Transverse colon (tissue), 4 donors: ENCODE results near the gene MGME1. TPM values are rescaled to one million over a fixed set of nuclear protein-coding genes. Genes with fewer than 3 reads are reported as not detected.

Experiments used
- DNase-seq: peaks from one replicate; pipeline ENCODE4 v3.0.0-alpha.2; 2019
- H3K27ac ChIP-seq, 4 donors: fragments of 200-600 bp; sonication (generic); 2 replicates each; pipeline ENCODE4 v1.5.1; 2016 to 2018; ENCODE audit warnings: inconsistent platforms in 4 of 4
- H3K27me3 ChIP-seq: fragments of 200-600 bp; sonication (generic); 2 replicates; pipeline ENCODE4 v1.5.1; 2017; ENCODE audit warnings: inconsistent platforms
- H3K36me3 ChIP-seq, 4 donors: fragments of 200-600 bp; sonication (generic); 2 replicates each; pipeline ENCODE4 v1.5.1; 2017 to 2019; ENCODE audit warnings: inconsistent platforms in 4 of 4
- H3K4me1 ChIP-seq, 4 donors: fragments of 200-600 bp; sonication (generic); 2 replicates each; pipeline ENCODE4 v1.5.1; 2017 to 2020; ENCODE audit warnings: inconsistent platforms in 4 of 4
- H3K4me3 ChIP-seq, 4 donors: fragments of 200-600 bp; sonication (generic); 1 replicate in 1 of 4; 2 replicates in 3 of 4; pipeline versions ENCODE4 v1.5.1 to v1.6.1; 2017 to 2019; ENCODE audit warnings: inconsistent platforms in 4 of 4
- H3K9me3 ChIP-seq, 2 donors: fragments of 200-600 bp; sonication (generic); 2 replicates each; pipeline ENCODE4 v1.5.1; 2017 to 2019; ENCODE audit warnings: inconsistent platforms in 2 of 2
- CTCF ChIP-seq, 5 experiments: fragments of 200-600 bp in 3 of 5; fragments of 450-650 bp in 2 of 5; sonication (generic) in 3 of 5; IDR thresholded peaks; 1 replicate in 2 of 5; 2 replicates in 3 of 5; pipeline ENCODE4 v1.5.1; 2016 to 2017; ENCODE audit warnings: antibody characterized with exemption in 5 of 5, inconsistent platforms in 3 of 5, mild to moderate bottlenecking in 2 of 5, moderate library complexity in 1 of 5
- EP300 ChIP-seq: sonication (generic); formaldehyde crosslinking; IDR thresholded peaks from one replicate; pipeline ENCODE4 v1.6.1; 2017; ENCODE audit warnings: antibody characterized with exemption, low read depth
- POLR2A ChIP-seq: fragments of 450-650 bp; IDR thresholded peaks from one replicate; pipeline ENCODE4 v1.6.1; 2016; ENCODE audit warnings: antibody characterized with exemption, mild to moderate bottlenecking, moderate library complexity
- POLR2AphosphoS5 ChIP-seq, 3 donors: sonication (generic); formaldehyde crosslinking; IDR thresholded peaks; one replicate each; pipeline ENCODE4 v1.6.1; 2016; ENCODE audit warnings: antibody characterized with exemption in 3 of 3
- WGBS, 2 donors: methylation state at CpG; one replicate each; pipeline ENCODE4 v1.1.5; 2018; ENCODE audit warnings: low coverage in 1 of 2; 5-methylcytosine and 5-hydroxymethylcytosine counted together
- in situ Hi-C, 4 donors: fragments of 200-750 bp; cut with MboI; loops; one replicate each; pipeline versions ENCODE4 v1.15.0 to v1.15.1; 2017; ENCODE audit warnings: low sequenced_read_pairs in 3 of 4, low pct_ligation_motif_present in 1 of 4, low pct_unique_long_range_greater_than_20kb in 1 of 4
- intact Hi-C: fragments of 100-400 bp; cut with DNase I; formaldehyde crosslinking; loops from one replicate; pipeline ENCODE4 v1.15.1; 2023; ENCODE audit warnings: low total_unique reads
- total RNA-seq, 4 donors: library from RNA; depleted of rRNA; stranded (reverse); fragments of >200 nt; gene quantifications; one replicate each; pipeline ENCODE4 v1.1.0, GENCODE V29; 2016

MGME1 gene
- total RNA-seq, 4 donors from 2014 or later = 4.1 to 18.8 (median 14.3) TPM

- Histone ChIP-seq H3K36me3 (peaks cover 0 to 31% (median 10%) of the 10 kb centered on the region in 4 donors), H3K27ac (no peak overlapping the region), H3K27me3 (no peaks in the 10 kb centered on the region), H3K9me3 (no peaks in the 10 kb centered on the region), H3K4me1 (peaks cover 19 to 38% (median 26%) of the 10 kb centered on the region in 4 donors), H3K4me3 (no peak overlapping the region)
- intact Hi-C loops (no loop called here), in situ Hi-C loops (loop anchor here in 1 of 4 donors (25.0 kb wide), 2 partner anchors 278 to 428 kb away; no protein-coding TSS in a partner anchor)
- DNase-seq = no peak
- TF ChIP-seq CTCF (IDR thresholded peaks at IDR 0.05) (no peak), EP300 (no peak), POLR2A (no peak), POLR2AphosphoS5 (IDR thresholded peaks at IDR 0.05) (no peak)
- 33 to 57% methylated on average over 1 to 6 of the region's 6 CpGs for WGBS, 2 donors
These were observed 28.4 kb upstream of the MGME1 start for GRCh38 chr20:17940224-17940971.

GRCh38 chr20:17941087-17941825, 27.6 kb upstream of the MGME1 start:
- Histone ChIP-seq H3K27me3 (no peaks in the 10 kb centered on the region), H3K4me1 (peaks cover 16 to 36% (median 25%) of the 10 kb centered on the region in 4 donors), H3K27ac (no peak overlapping the region), H3K4me3 (no peak overlapping the region), H3K9me3 (no peaks in the 10 kb centered on the region), H3K36me3 (peaks cover 0 to 40% (median 14%) of the 10 kb centered on the region in 4 donors)
- TF ChIP-seq EP300 (no peak), POLR2AphosphoS5 (IDR thresholded peaks at IDR 0.05) (no peak), POLR2A (no peak), CTCF (IDR thresholded peaks at IDR 0.05) (no peak)
- no peak for DNase-seq
- in situ Hi-C loops (loop anchor here in 1 of 4 donors (25.0 kb wide), 2 partner anchors 279 to 429 kb away; no protein-coding TSS in a partner anchor), intact Hi-C loops (no loop called here)
- WGBS, 2 donors = 80 to 86% methylated on average over 1 to 10 of the region's 10 CpGs

- in situ Hi-C loops = loop anchor here in 1 of 4 donors (25.0 kb wide), 2 partner anchors 280 to 430 kb away; no protein-coding TSS in a partner anchor
- DNase-seq = no peak
- Histone ChIP-seq H3K4me3 (no peak overlapping the region), H3K9me3 (no peaks in the 10 kb centered on the region), H3K27ac (no peak overlapping the region), H3K4me1 (peaks cover 12 to 31% (median 19%) of the 10 kb centered on the region in 4 donors), H3K36me3 (peaks cover 0 to 45% (median 17%) of the 10 kb centered on the region in 4 donors), H3K27me3 (no peaks in the 10 kb centered on the region)
- no peak for TF ChIP-seq POLR2AphosphoS5 (IDR thresholded peaks at IDR 0.05)
- no peak for TF ChIP-seq EP300
- no peak for TF ChIP-seq POLR2A
- TF ChIP-seq CTCF (IDR thresholded peaks at IDR 0.05) = no peak
- intact Hi-C loops = no loop called here
- 68 to 80% methylated on average over 3 of the region's 3 CpGs for WGBS, 2 donors
These were observed 27.0 kb upstream of the MGME1 start for GRCh38 chr20:17941826-17942196.

GRCh38 chr20:17943343-17943742, 25.5 kb upstream of the MGME1 start:
- Histone ChIP-seq H3K9me3 (no peaks in the 10 kb centered on the region), H3K27me3 (no peaks in the 10 kb centered on the region), H3K36me3 (peaks cover 0 to 61% (median 24%) of the 10 kb centered on the region in 4 donors), H3K4me3 (no peak overlapping the region), H3K27ac (no peak overlapping the region), H3K4me1 (peaks cover 4 to 16% (median 10%) of the 10 kb centered on the region in 4 donors)
- WGBS, 2 donors = 45 to 55% methylated on average over 2 to 3 of the region's 3 CpGs
- DNase-seq = no peak
- in situ Hi-C loops (loop anchor here in 1 of 4 donors (25.0 kb wide), 2 partner anchors 281 to 431 kb away; no protein-coding TSS in a partner anchor), intact Hi-C loops (no loop called here)
- TF ChIP-seq POLR2AphosphoS5 (IDR thresholded peaks at IDR 0.05) (peak in 1 of 3 donors; percentile 23), CTCF (IDR thresholded peaks at IDR 0.05) (no peak)
